Transverse colon (tissue), 4 donors: ENCODE measurements around the gene OR4F17. TPM values are rescaled to one million over a fixed set of nuclear protein-coding genes. Genes with fewer than 3 reads are reported as not detected.
"Not testable (repeated sequence)": the region's sequence is repeated elsewhere in the genome, so short reads cannot be mapped to it uniquely, and the experiment has no call there.

Source experiments
- DNase-seq: peaks from one replicate; pipeline ENCODE4 v3.0.0-alpha.2; 2019
- H3K27ac ChIP-seq, 4 donors: fragments of 200-600 bp; sonication (generic); 2 replicates each; pipeline ENCODE4 v1.5.1; 2016 to 2018; ENCODE audit warnings: inconsistent platforms in 4 of 4
- H3K27me3 ChIP-seq: fragments of 200-600 bp; sonication (generic); 2 replicates; pipeline ENCODE4 v1.5.1; 2017; ENCODE audit warnings: inconsistent platforms
- H3K36me3 ChIP-seq, 4 donors: fragments of 200-600 bp; sonication (generic); 2 replicates each; pipeline ENCODE4 v1.5.1; 2017 to 2019; ENCODE audit warnings: inconsistent platforms in 4 of 4
- H3K4me1 ChIP-seq, 4 donors: fragments of 200-600 bp; sonication (generic); 2 replicates each; pipeline ENCODE4 v1.5.1; 2017 to 2020; ENCODE audit warnings: inconsistent platforms in 4 of 4
- H3K4me3 ChIP-seq, 4 donors: fragments of 200-600 bp; sonication (generic); 1 replicate in 1 of 4; 2 replicates in 3 of 4; pipeline versions ENCODE4 v1.5.1 to v1.6.1; 2017 to 2019; ENCODE audit warnings: inconsistent platforms in 4 of 4
- H3K9me3 ChIP-seq, 2 donors: fragments of 200-600 bp; sonication (generic); 2 replicates each; pipeline ENCODE4 v1.5.1; 2017 to 2019; ENCODE audit warnings: inconsistent platforms in 2 of 2
- WGBS, 2 donors: methylation state at CpG; one replicate each; pipeline ENCODE4 v1.1.5; 2018; ENCODE audit warnings: low coverage in 1 of 2; 5-methylcytosine and 5-hydroxymethylcytosine counted together
- in situ Hi-C, 4 donors: fragments of 200-750 bp; cut with MboI; loops; one replicate each; pipeline versions ENCODE4 v1.15.0 to v1.15.1; 2017; ENCODE audit warnings: low sequenced_read_pairs in 3 of 4, low pct_ligation_motif_present in 1 of 4, low pct_unique_long_range_greater_than_20kb in 1 of 4
- intact Hi-C: fragments of 100-400 bp; cut with DNase I; formaldehyde crosslinking; loops from one replicate; pipeline ENCODE4 v1.15.1; 2023; ENCODE audit warnings: low total_unique reads
- total RNA-seq, 4 donors: library from RNA; depleted of rRNA; stranded (reverse); fragments of >200 nt; gene quantifications; one replicate each; pipeline ENCODE4 v1.1.0, GENCODE V29; 2016

Gene OR4F17, protein sequence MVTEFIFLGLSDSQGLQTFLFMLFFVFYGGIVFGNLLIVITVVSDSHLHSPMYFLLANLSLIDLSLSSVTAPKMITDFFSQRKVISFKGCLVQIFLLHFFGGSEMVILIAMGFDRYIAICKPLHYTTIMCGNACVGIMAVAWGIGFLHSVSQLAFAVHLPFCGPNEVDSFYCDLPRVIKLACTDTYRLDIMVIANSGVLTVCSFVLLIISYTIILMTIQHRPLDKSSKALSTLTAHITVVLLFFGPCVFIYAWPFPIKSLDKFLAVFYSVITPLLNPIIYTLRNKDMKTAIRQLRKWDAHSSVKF
- total RNA-seq = not detected

- H3K36me3 ChIP-seq, H3K27me3 ChIP-seq, DNase-seq, H3K9me3 ChIP-seq, in situ Hi-C loops, intact Hi-C loops, H3K4me3 ChIP-seq, H3K27ac ChIP-seq, H3K4me1 ChIP-seq: not testable (repeated sequence)
Observed at GRCh38 chr19:106804-107203, at the start of gene OR4F17. Gene OR4F17 (plus strand): TSS chr19:107104. CDS start chr19:110679, 3,575 bp downstream.

DNA sequence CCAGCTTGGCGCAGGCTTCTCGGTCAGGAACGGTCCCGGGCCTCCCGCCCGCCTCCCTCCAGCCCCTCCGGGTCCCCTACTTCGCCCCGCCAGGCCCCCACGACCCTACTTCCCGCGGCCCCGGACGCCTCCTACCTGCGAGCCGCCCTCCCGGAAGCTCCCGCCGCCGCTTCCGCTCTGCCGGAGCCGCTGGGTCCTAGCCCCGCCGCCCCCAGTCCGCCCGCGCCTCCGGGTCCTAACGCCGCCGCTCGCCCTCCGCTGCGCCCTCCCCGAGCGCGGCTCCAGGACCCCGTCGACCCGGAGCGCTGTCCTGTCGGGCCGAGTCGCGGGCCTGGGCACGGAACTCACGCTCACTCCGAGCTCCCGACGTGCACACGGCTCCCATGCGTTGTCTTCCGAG lies 36.1 kb upstream of the OR4F17 start:
- H3K27ac ChIP-seq, in situ Hi-C loops, H3K4me1 ChIP-seq, H3K27me3 ChIP-seq, H3K36me3 ChIP-seq, intact Hi-C loops, H3K9me3 ChIP-seq: not testable (repeated sequence)
- WGBS, 2 donors = no CpG with 5 or more reads among the region's 54 CpGs
- peak; percentile 38 for DNase-seq
- H3K4me3 ChIP-seq = peak overlapping the region in 2 of 4 donors; percentile 28 to 38

GRCh38 chr19:82864-83263 lies 24.0 kb upstream of the OR4F17 start:
- H3K36me3 ChIP-seq, H3K4me3 ChIP-seq, H3K9me3 ChIP-seq, H3K27me3 ChIP-seq, DNase-seq, in situ Hi-C loops, H3K4me1 ChIP-seq, intact Hi-C loops, H3K27ac ChIP-seq: not testable (repeated sequence)

GRCh38 chr19:83626-84025 lies 23.3 kb upstream of the OR4F17 start:
- H3K36me3 ChIP-seq, H3K27me3 ChIP-seq, H3K27ac ChIP-seq, DNase-seq, H3K9me3 ChIP-seq, in situ Hi-C loops, intact Hi-C loops, H3K4me1 ChIP-seq, H3K4me3 ChIP-seq: not testable (repeated sequence)
- WGBS, 2 donors = no CpG with 5 or more reads among the region's 1 CpG

- H3K4me1 ChIP-seq, DNase-seq, H3K4me3 ChIP-seq, H3K9me3 ChIP-seq, intact Hi-C loops, in situ Hi-C loops, H3K27me3 ChIP-seq, H3K27ac ChIP-seq, H3K36me3 ChIP-seq: not testable (repeated sequence)
- 72 to 84% methylated on average over 3 to 4 of the region's 4 CpGs for WGBS, 2 donors
Observed at GRCh38 chr19:90678-91077, 16.2 kb upstream of the OR4F17 start.

GRCh38 chr19:94794-95193 lies 12.1 kb upstream of the OR4F17 start:
- intact Hi-C loops, H3K4me3 ChIP-seq, H3K36me3 ChIP-seq, H3K4me1 ChIP-seq, H3K27ac ChIP-seq, in situ Hi-C loops, DNase-seq, H3K9me3 ChIP-seq, H3K27me3 ChIP-seq: not testable (repeated sequence)
- no CpG with 5 or more reads among the region's 1 CpG for WGBS, 2 donors

GRCh38 chr19:97647-98046 lies 9.3 kb upstream of the OR4F17 start:
- DNase-seq, H3K4me3 ChIP-seq, H3K9me3 ChIP-seq, in situ Hi-C loops, H3K4me1 ChIP-seq, intact Hi-C loops, H3K27ac ChIP-seq, H3K36me3 ChIP-seq, H3K27me3 ChIP-seq: not testable (repeated sequence)
- WGBS, 2 donors = no CpG with 5 or more reads among the region's 3 CpGs

- in situ Hi-C loops, H3K27me3 ChIP-seq, H3K9me3 ChIP-seq, DNase-seq, intact Hi-C loops, H3K36me3 ChIP-seq, H3K27ac ChIP-seq, H3K4me1 ChIP-seq, H3K4me3 ChIP-seq: not testable (repeated sequence)
- no CpG with 5 or more reads among the region's 5 CpGs for WGBS, 2 donors
Observed at GRCh38 chr19:120443-121140, 13.7 kb downstream of the OR4F17 start.

Other genes with a start within 250 kb of the OR4F17 start
- 100 to 1,000 TPM; 130 to 190 (median 159) TPM for gene PLPP2, start 184.3 kb downstream of the OR4F17 start, total RNA-seq
- 10 to 100 TPM in 3 of 4 donors, 1 to 10 TPM in 1; 8.2 to 41.1 (median 16.7) TPM for gene MIER2, start 237.7 kb downstream of the OR4F17 start, total RNA-seq